NCI-H748 treated with DMSO at 0.1 percent for 48 hours (cell line): ENCODE data around the gene GFM1.
"Not testable (repeated sequence)": the region's sequence is repeated elsewhere in the genome, so short reads cannot be mapped to it uniquely, and the experiment has no call there.

ENCODE experiments used
- DNase-seq: peaks from one replicate; lab custom pipeline; 2025; lab: John Stamatoyannopoulos, UW

The GFM1 gene

DNA sequence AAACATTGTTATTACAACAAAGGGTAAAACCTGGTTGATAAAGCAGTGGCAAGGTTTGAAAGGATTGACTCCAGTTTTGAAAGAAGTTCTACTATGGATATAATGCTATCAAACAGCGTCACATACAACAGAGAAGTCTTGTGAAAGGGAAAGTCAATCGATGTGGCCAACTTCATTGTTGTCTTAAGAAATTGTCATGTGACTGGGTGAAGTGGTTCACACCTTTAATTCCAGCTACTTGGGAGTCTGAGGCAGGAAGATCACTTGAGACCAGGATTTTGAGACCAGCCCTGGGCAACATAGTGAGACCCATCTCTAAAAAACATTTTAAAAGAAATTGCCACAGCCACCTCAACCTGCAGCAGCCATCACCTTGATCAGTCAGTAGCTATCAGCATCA lies 34.4 kb downstream of the GFM1 start:
- no peak for DNase-seq

DNA sequence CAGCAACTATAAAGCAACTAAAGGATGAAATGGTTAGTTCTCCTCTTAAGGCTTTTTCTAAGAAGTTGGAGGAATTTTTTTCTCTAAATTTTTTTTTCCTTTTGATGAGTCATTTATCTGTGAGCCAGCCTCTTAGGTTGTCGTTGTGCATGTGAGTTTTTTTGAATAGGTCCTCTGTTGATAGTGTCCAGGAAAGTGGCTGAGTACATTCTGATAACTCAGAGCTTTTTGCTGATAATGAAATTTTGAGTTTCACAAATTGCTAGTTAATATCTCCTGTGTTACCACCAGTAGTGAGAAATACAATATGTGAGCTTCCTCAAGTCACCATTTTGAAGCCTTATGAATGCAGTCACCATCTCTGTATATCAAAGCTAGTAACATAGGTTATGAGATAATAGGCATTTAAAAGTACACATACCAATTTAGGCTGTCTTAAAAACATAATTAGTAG lies 35.2 kb downstream of the GFM1 start:
- DNase-seq = no peak

- no peak for DNase-seq
These were observed 36.5 kb downstream of the GFM1 start for GRCh38 chr3:158680861-158681260.

DNA sequence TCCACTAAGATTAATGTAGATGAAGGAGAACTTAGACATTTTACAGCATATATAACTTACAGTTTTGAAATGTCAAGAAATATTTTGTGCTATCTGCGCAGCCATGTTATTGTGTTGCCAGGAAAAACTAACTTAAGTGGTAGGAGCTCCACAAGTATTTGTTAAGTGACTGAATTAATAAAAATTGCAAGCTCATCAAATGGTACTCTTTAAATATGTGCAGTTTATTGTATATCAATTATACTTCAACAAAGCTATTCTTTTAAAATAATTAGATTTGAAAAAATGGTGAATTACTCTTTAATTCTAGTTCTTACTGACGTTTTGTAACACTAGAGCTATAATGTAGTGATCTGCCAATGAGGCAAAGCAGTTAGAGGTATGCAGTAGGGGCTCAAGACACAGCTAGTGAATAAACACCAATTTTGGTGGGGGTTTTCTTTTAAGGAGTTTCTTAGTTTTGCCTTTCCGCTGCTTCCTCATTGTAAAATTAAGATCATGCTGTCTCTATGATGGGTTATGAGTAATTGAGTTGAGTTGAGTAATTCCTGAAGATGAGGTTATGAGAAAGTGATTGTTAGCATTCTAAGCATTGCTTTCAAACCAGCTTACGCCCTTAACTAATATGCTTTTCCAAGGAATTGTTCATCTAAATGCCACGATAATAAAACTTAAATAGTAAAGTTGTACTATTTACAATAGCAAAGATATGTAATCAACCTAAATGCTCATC lies 39.1 kb downstream of the GFM1 start:
- no peak for DNase-seq

DNA sequence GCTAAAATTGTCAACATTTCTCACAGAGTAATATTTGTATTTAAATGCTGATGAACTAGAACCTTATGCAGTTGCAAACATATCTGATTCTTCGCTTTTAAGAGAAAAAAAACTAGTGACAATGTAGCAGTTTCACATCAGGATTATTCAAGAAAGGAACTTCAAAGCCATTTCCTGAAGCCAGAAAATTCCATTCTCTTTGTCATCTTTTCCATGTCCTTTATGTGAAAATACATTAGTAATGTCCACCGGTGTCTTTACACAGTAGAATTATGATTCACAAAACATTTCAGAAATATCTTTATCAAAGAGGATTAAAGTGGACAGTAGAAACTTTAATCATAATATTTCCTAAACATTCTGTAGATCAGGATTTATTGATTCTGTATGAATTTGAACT lies 40.8 kb downstream of the GFM1 start:
- no peak for DNase-seq

DNA sequence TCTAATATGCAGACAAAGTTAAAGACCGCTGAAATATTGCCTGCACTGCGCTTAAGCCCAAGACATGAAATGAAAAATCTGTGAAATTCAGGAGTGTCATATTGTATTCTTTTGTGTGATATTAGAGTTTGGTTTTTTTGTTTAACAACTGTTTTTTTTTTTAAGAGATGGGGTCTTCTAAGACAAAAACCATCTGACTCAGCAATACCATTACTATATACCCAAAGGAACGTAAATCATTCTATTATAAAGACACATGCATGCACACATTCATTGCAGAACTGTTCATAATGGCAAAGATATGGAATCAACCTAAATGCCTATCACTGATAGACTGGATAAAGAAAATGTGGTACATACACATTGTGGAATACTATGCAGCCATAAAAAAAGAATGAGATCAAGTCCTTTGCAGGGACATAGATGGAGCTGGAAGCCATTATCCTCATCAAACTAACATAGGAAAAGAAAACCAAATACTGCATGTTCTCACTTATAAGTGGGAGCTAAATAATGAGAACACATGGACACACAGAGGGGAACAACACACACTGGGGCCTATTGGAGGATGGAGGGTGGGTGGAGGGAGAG lies 49.6 kb downstream of the GFM1 start:
- not testable (repeated sequence) for DNase-seq

DNA sequence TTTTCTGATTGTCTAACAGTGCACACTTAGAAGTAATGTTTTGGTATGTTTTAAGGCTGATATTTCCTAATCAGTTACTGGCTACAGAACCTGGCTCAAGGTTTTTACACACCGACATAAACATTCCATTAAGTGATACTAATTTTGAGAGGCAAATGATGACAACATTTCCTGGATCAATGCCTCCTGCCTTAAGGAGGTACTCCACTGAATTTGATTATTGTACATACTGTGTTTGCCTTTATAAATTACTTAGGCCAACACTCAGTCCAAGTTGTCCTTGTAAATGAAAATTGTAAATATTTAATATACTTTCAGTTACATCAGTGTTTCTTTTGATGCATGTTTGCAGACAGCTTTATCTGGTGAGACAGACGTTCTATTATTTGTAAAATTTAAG lies 52.3 kb downstream of the GFM1 start:
- DNase-seq = no peak

DNA sequence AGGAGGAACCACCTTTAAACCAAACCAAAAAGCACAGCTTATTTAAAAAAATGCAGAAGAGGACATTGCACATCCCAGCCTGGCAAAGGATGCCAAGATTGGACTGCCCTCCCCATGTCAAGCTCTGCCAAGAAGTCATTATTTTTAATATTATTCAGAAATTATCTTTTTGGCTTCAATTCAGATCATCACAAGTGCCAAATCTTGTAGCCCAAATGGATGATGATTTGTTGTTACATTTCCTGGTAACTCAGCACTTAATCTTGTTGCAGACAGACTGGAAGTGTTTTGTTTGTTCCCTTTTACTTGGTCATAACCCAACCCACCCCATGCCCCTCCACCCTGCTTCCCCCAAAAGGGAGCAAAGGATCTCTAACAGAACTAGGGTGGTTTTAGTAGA lies 56.2 kb downstream of the GFM1 start:
- no peak for DNase-seq

- DNase-seq = no peak
These were observed 57.2 kb downstream of the GFM1 start for GRCh38 chr3:158701420-158702065.

- DNase-seq = no peak
These were observed 58.6 kb downstream of the GFM1 start for GRCh38 chr3:158702815-158703481.

DNA sequence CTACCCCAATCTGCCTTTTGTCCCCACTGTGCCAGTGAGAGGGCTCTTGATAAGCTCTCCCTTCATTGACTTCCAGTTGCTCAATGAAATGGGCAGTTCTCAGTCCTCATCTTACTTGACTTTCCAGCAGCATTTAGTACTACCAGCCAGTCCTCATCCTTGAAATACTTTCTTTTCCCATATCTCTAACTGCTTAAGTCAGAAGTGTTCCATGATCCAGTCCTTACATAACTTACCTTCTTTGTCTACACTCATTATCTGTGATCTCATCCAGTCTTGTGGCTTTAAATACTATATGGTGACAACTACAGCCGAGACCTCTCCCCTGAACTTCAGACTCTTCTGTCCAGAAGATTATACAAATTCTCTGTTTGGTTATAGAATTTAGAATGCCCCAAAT lies 59.2 kb downstream of the GFM1 start:
- DNase-seq = no peak

DNA sequence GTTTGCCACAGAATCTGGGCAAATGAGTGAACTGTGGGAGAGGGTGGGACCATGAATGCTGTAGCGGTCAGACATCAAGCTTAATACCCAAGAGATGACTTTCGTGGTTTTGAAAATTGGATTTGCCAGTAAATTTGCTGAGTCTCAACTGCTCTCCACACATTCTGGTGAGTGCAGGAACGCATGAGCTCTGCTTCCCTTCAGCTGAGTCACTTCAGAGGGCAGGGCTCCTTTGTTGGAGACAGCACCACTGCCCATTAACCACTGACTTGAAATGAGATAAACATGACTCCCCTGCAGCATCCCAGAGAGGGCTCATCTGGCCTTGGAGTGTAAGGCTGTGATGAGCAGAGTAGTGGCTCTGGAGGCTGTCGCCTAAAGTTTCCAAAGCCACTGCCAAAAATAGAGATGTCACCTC lies 65.3 kb downstream of the GFM1 start:
- DNase-seq = no peak

DNA sequence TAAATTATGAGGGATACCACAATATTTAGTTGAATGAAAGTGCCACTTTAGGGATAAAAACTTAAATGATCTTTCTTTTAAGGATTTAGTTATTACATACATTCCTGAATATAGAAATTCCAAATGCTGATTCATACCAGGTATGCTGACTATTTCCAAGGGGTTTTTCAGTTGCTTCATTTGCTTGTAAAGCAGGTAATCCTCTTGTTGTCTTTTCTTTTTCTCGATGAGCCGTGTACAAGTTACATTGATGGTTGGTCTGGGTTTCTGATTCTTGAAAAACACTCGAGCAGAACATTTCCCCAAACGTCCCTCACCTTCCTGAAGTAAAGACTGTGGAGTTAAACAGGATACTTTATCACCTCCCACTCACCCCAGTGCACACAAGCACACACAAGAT lies 66.3 kb downstream of the GFM1 start:
- no peak for DNase-seq

- no peak for DNase-seq
These were observed 67.6 kb downstream of the GFM1 start for GRCh38 chr3:158711886-158712285.

DNA sequence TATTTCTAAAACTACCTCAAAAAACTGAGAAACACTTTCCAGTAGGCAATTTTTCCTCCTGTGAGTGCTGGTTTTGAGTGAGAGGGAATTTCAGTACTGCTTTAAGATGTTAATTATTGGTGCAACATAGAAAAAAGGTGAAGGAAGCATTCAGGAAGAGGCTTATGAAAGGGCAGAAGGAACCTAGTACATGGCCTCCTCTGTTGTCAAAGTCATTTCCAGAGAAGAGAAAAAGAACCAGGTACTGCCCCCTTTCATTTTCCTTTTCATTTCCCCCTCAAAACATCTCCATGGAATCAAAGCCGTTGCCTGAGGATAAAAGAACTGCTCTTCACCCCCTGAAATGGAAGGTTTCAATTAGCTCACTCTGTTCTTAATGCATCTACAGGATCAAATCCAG lies 68.1 kb downstream of the GFM1 start:
- no peak for DNase-seq

DNA sequence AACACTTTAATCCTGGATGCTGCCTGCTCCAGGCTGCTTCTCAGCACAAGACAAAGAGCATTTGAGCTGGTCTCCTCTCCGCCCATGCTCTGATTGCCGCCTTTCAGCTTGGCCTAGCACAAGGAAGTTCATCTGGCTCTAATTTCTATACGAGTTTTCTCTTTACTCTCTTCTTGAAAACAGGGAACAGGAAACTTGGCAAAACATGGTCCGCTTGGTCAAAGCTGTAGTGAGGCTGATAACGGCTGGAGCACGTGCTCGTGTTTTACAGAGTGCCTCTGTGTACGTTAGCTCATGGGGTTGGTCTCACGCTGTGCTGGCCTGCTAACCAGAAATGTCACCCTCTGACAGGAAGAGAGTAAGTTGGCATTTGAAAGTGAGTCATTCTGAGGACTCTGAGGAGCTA lies 68.8 kb downstream of the GFM1 start:
- DNase-seq = no peak

DNA sequence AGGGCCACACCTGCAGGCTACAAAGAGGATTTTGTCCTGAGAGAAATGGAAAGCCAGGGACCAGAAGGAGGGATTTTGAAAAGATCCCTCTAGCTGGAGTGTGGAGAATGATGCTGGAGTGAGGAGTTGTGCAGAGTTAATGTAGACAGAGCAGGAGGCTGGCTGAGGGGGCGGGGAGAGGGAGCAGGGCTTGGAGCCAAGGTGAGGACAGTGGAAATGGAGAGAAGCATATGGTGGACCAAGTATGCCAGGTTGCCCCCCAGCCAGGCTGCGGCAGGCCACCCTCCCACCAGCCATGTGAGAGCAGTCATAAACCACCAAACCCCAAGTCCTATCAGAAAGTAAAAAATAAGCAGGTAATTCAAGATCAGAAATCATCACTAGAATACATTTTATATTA lies 73.2 kb downstream of the GFM1 start:
- no peak for DNase-seq

DNA sequence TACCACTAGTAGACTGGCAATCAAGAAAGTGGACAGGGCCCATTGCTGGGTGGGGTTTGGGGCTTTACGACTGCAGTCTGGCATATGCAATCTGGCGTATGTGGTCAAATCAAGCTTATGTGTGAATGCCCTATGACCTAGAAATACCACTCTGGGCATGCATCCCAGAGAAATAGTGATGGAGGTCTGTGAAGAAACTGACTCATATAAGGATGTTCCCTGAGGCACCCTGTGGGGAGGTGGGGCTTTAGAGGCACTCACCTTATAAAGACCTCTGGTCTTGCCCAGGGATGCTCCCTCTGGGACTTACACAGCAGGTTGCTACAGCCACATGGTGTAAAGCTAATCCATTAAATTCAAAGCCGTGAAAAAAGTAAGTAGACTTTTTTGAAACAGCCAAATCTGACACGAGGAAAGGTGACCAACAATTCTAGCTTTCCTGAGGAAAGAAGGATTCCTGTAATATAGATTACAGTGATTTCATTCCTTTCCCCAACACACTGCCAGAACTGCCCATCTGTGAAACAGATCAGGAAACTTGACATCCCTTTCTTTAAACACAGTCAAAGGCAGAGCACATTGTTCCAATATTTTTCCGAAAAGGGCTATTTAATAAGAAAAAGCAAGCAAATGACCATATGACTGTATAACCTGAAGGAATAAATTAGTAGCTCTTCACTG lies 74.3 kb downstream of the GFM1 start:
- no peak for DNase-seq

DNA sequence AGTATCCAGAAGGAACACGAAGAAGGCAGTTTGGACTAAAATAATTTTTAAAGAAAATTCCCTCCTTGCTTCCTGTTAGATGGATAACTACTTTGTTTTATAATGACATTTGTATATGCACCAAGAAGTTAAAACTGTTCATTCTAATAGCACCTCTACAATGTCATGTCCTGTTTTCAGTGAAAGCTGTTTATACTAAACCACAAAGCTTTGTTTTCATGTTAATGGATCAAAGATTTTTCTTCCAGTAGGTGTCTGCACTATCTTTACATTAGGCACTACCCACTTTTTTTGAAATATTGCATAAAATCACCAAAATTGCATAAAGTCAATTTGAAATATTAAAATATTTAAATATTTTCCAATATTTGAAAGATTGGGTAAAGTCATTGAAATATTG lies 77.8 kb downstream of the GFM1 start:
- no peak for DNase-seq

- DNase-seq = no peak
These were observed 79.7 kb downstream of the GFM1 start for GRCh38 chr3:158723991-158724390.

GRCh38 chr3:158725348-158726011 lies 81.2 kb downstream of the GFM1 start:
- DNase-seq = no peak
